H9 (cell line): ENCODE results near the gene SPECC1L. TPM values are rescaled to one million over a fixed set of nuclear protein-coding genes. Genes with fewer than 3 reads are reported as not detected.
A peak's percentile ranks its signal among the peaks of the same experiment; 100 is the strongest.

Source experiments
- DNase-seq: peaks from one replicate; pipeline ENCODE4 v3.0.0-alpha.2; 2017
- H2AFZ ChIP-seq: one replicate; pipeline ENCODE4 v1.6.1; 2013; ENCODE audit warnings: mild to moderate bottlenecking, low read length, control low read depth, moderate library complexity
- H2AK5ac ChIP-seq: 2 replicates; pipeline ENCODE4 v1.6.1; 2013; ENCODE audit warnings: low read length, control low read depth, mixed read lengths; ENCODE audit not compliant: insufficient read length
- H2BK120ac ChIP-seq: one replicate; pipeline ENCODE4 v1.6.1; 2013; ENCODE audit warnings: low read depth, mild to moderate bottlenecking, low read length, control low read depth, inconsistent platforms; ENCODE audit not compliant: poor library complexity, severe bottlenecking
- H2BK12ac ChIP-seq: 2 replicates; pipeline ENCODE4 v1.6.1; 2013; ENCODE audit warnings: low read length, control low read depth, mixed read lengths, low read depth; ENCODE audit not compliant: insufficient read length
- H2BK15ac ChIP-seq: 2 replicates; pipeline ENCODE4 v1.6.1; 2013; ENCODE audit warnings: low read depth, low read length, control low read depth
- H2BK20ac ChIP-seq: one replicate; pipeline ENCODE4 v1.6.1; 2013; ENCODE audit warnings: low read depth, mild to moderate bottlenecking, low read length, control low read depth, inconsistent platforms; ENCODE audit not compliant: poor library complexity, severe bottlenecking
- H2BK5ac ChIP-seq: 2 replicates; pipeline ENCODE4 v1.6.1; 2013; ENCODE audit warnings: low read length, control low read depth, mixed read lengths; ENCODE audit not compliant: insufficient read length
- H3K14ac ChIP-seq: 2 replicates; pipeline ENCODE4 v1.6.1; 2013; ENCODE audit warnings: low read length, control low read depth; ENCODE audit not compliant: insufficient read depth
- H3K18ac ChIP-seq: 2 replicates; pipeline ENCODE4 v1.6.1; 2013; ENCODE audit warnings: low read depth, mild to moderate bottlenecking, mixed read lengths, low read length, control low read depth; ENCODE audit not compliant: insufficient read length
- H3K23ac ChIP-seq: 2 replicates; pipeline ENCODE4 v1.6.1; 2013; ENCODE audit warnings: low read length, control low read depth, mixed read lengths, low read depth; ENCODE audit not compliant: insufficient read length
- H3K23me2 ChIP-seq: 2 replicates; pipeline ENCODE4 v1.6.1; 2013; ENCODE audit warnings: low read depth, mild to moderate bottlenecking, mixed read lengths, low read length, control low read depth; ENCODE audit not compliant: insufficient read length, poor library complexity, severe bottlenecking
- H3K27ac ChIP-seq: 2 replicates; pipeline ENCODE4 v1.5.1; 2013; ENCODE audit warnings: low read length, control low read depth, mixed read lengths, low read depth; ENCODE audit not compliant: insufficient read length
- H3K27me3 ChIP-seq: 2 replicates; pipeline ENCODE4 v1.6.1; 2013; ENCODE audit warnings: low read length, control low read depth, inconsistent platforms; ENCODE audit not compliant: insufficient read depth
- H3K4ac ChIP-seq: 2 replicates; pipeline ENCODE4 v1.6.1; 2013; ENCODE audit warnings: low read depth, mild to moderate bottlenecking, control low read depth, inconsistent platforms, low read length, moderate library complexity
- H3K4me1 ChIP-seq: 2 replicates; pipeline ENCODE4 v1.6.1; 2013; ENCODE audit warnings: low read length, control low read depth, inconsistent platforms; ENCODE audit not compliant: insufficient read depth
- H3K4me2 ChIP-seq: 2 replicates; pipeline ENCODE4 v1.6.1; 2013; ENCODE audit warnings: low read length, control low read depth, mixed read lengths; ENCODE audit not compliant: insufficient read length, insufficient read depth
- H3K56ac ChIP-seq: 2 replicates; pipeline ENCODE4 v1.6.1; 2013; ENCODE audit warnings: low read depth, mild to moderate bottlenecking, mixed read lengths, low read length, control low read depth; ENCODE audit not compliant: insufficient read length
- H3K79me1 ChIP-seq: 2 replicates; pipeline ENCODE4 v1.6.1; 2013; ENCODE audit warnings: low read depth, mild to moderate bottlenecking, moderate library complexity, low read length, control low read depth, inconsistent platforms; ENCODE audit not compliant: insufficient read depth, poor library complexity, severe bottlenecking
- H3K79me2 ChIP-seq: 2 replicates; pipeline ENCODE4 v1.6.1; 2013; ENCODE audit warnings: low read length, control low read depth, inconsistent platforms; ENCODE audit not compliant: insufficient read depth
- H3K9ac ChIP-seq: 2 replicates; pipeline ENCODE4 v1.6.1; 2013; ENCODE audit warnings: low read length, control low read depth, mixed read lengths; ENCODE audit not compliant: insufficient read length; ENCODE audit errors: extremely low read depth
- H3K9me3 ChIP-seq: one replicate; pipeline ENCODE4 v1.6.1; 2013; ENCODE audit warnings: low read depth, low read length, inconsistent platforms; ENCODE audit not compliant: control insufficient read depth
- H3T11ph ChIP-seq: one replicate; pipeline ENCODE4 v1.6.1; 2013; ENCODE audit warnings: mild to moderate bottlenecking, low read length, control low read depth, inconsistent platforms
- H4K20me1 ChIP-seq: one replicate; pipeline ENCODE4 v1.6.1; 2013; ENCODE audit not compliant: control insufficient read depth, insufficient read length, insufficient read depth
- H4K5ac ChIP-seq: 2 replicates; pipeline ENCODE4 v1.6.1; 2013; ENCODE audit warnings: low read depth, mild to moderate bottlenecking, mixed read lengths, low read length, control low read depth; ENCODE audit not compliant: insufficient read length
- H4K8ac ChIP-seq: replicated peaks from 2 replicates; pipeline ENCODE4 v1.6.1; 2013; ENCODE audit warnings: low read length, control low read depth, mixed read lengths, low read depth; ENCODE audit not compliant: insufficient read length
- H4K91ac ChIP-seq: 2 replicates; pipeline ENCODE4 v1.6.1; 2013; ENCODE audit warnings: low read depth, mild to moderate bottlenecking, moderate library complexity, mixed read lengths, low read length, control low read depth; ENCODE audit not compliant: insufficient read length
- H3K27ac Mint-ChIP-seq, 3 experiments: 2 replicates in 2 of 3; 3 replicates in 1 of 3; pipeline ENCODE4 v1.8.0; 2020 to 2021; ENCODE audit warnings: mixed read lengths in 3 of 3, mild to moderate bottlenecking in 1 of 3, moderate library complexity in 1 of 3
- H3K27me3 Mint-ChIP-seq: 2 replicates; pipeline ENCODE4 v1.8.0; 2021; ENCODE audit warnings: low read depth, mild to moderate bottlenecking, moderate library complexity, mixed read lengths
- H3K36me3 Mint-ChIP-seq, 3 experiments: 2 replicates in 2 of 3; 3 replicates in 1 of 3; pipeline ENCODE4 v1.8.0; 2020 to 2021; ENCODE audit warnings: low read depth in 3 of 3, mixed read lengths in 3 of 3; ENCODE audit not compliant: insufficient read depth in 1 of 3
- H3K4me1 Mint-ChIP-seq, 2 experiments: 2 replicates each; pipeline ENCODE4 v1.8.0; 2020; ENCODE audit warnings: mixed read lengths in 2 of 2
- H3K4me3 Mint-ChIP-seq, 2 experiments: 2 replicates in 1 of 2; 3 replicates in 1 of 2; pipeline ENCODE4 v1.8.0; 2020 to 2021; ENCODE audit warnings: mild to moderate bottlenecking in 2 of 2, mixed read lengths in 2 of 2, moderate library complexity in 1 of 2
- H3K9me3 Mint-ChIP-seq, 2 experiments: 2 replicates in 1 of 2; 3 replicates in 1 of 2; pipeline ENCODE4 v1.8.0; 2020; ENCODE audit warnings: mild to moderate bottlenecking in 2 of 2, mixed read lengths in 2 of 2, moderate library complexity in 1 of 2
- WGBS: extraction: QIAGEN DNeasy Blood & Tissue Kit; methylation state at CpG from one replicate; pipeline ENCODE4 v1.1.7; 2013; ENCODE audit warnings: missing lambda C conversion rate, low lambda C conversion rate, mixed read lengths; ENCODE audit not compliant: insufficient read length; ENCODE audit errors: extremely low coverage; 5-methylcytosine and 5-hydroxymethylcytosine counted together
- total RNA-seq: library from RNA; stranded (reverse); gene quantifications from 2 replicates; pipeline ENCODE4 v1.2.1, GENCODE V29; 2021
- TF ChIP-seq, protein P1 (sequence below): fragments of 200-600 bp; sonication (generic); conservative IDR thresholded peaks from 3 replicates; pipeline ENCODE4 v1.8.0; 2021; ENCODE audit warnings: antibody characterized with exemption, mild to moderate bottlenecking

SPECC1L gene
- total RNA-seq, 1 experiment from 2014 or later: 57.1 TPM

DNA sequence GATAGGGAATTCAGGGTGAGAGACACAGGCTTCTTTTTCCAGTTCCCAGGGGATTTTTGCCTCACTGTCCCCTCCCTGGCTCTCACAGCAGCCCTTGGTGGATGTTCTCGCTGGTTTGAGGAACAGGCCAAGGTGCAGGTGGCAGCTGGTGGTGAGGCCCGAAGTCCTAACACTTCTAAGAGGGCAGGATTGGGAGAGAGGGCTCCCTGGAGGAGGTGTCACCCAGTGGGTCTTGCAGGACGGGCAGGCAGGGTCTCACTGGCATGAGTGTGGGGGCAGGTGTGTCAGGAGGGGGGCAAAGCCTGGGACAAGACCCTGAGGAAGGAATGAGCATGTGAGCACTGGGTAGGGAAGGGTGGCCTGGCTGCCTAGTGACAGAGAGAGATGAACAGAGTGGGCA, 165.9 kb downstream of the SPECC1L start:
- H2BK120ac ChIP-seq: no peak overlapping the region
- H3K9ac ChIP-seq: no peak overlapping the region
- Mint-ChIP-seq H3K9me3 (no peaks in the 10 kb centered on the region), H3K27me3 (no peaks in the 10 kb centered on the region; the same call in 1 of the 2 replicates), H3K4me3 (no peak overlapping the region), H3K27ac (peak overlapping the region in 1 of 3 experiments; percentile 24; a peak in 1 of 7 replicates), H3K36me3 (no peaks in the 10 kb centered on the region), H3K4me1 (peaks cover 2 to 10% of the 10 kb centered on the region in 2 experiments; a peak in 3 of 4 replicates)
- H3K4me1 ChIP-seq: no peaks in the 10 kb centered on the region
- TF ChIP-seq, protein P1, sequence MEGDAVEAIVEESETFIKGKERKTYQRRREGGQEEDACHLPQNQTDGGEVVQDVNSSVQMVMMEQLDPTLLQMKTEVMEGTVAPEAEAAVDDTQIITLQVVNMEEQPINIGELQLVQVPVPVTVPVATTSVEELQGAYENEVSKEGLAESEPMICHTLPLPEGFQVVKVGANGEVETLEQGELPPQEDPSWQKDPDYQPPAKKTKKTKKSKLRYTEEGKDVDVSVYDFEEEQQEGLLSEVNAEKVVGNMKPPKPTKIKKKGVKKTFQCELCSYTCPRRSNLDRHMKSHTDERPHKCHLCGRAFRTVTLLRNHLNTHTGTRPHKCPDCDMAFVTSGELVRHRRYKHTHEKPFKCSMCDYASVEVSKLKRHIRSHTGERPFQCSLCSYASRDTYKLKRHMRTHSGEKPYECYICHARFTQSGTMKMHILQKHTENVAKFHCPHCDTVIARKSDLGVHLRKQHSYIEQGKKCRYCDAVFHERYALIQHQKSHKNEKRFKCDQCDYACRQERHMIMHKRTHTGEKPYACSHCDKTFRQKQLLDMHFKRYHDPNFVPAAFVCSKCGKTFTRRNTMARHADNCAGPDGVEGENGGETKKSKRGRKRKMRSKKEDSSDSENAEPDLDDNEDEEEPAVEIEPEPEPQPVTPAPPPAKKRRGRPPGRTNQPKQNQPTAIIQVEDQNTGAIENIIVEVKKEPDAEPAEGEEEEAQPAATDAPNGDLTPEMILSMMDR: no peak
- peaks cover 2% of the 10 kb centered on the region for H4K20me1 ChIP-seq
- no peak overlapping the region for H2AFZ ChIP-seq
- H3K18ac ChIP-seq: no peak overlapping the region
- H3K56ac ChIP-seq: no peak overlapping the region
- no peak for DNase-seq
- no peaks in the 10 kb centered on the region for H3K9me3 ChIP-seq
- no peak overlapping the region for H3K23ac ChIP-seq
- H2BK12ac ChIP-seq: no peak overlapping the region
- no peak overlapping the region for H3K4ac ChIP-seq
- no CpG with 5 or more reads among the region's 3 CpGs for WGBS
- H3K4me2 ChIP-seq: no peak overlapping the region
- H4K8ac ChIP-seq: no peak overlapping the region
- no peaks in the 10 kb centered on the region for H3K27me3 ChIP-seq
- no peak overlapping the region for H3K27ac ChIP-seq
- H2BK20ac ChIP-seq: no peak overlapping the region
- no peak overlapping the region for H2BK15ac ChIP-seq
- H4K5ac ChIP-seq: no peak overlapping the region
- H2AK5ac ChIP-seq: no peak overlapping the region
- H3T11ph ChIP-seq: no peak overlapping the region
- H4K91ac ChIP-seq: no peak overlapping the region
- no peak overlapping the region for H2BK5ac ChIP-seq
- no peak overlapping the region for H3K14ac ChIP-seq
- H3K79me2 ChIP-seq: no peaks in the 10 kb centered on the region
- H3K79me1 ChIP-seq: no peaks in the 10 kb centered on the region
- H3K23me2 ChIP-seq: peaks cover 5% of the 10 kb centered on the region
